GM19239 (cell line): ENCODE results near the gene LRRC2.
"Not testable (repeated sequence)": the region's sequence is repeated elsewhere in the genome, so short reads cannot be mapped to it uniquely, and the experiment has no call there.

Source experiments
- DNase-seq: peaks from one replicate; pipeline ENCODE4 v3.0.0; 2011; ENCODE audit warnings: low spot score; ENCODE audit not compliant: insufficient read length
- FAIRE-seq: peaks from 2 replicates; lab custom pipeline; 2011; peaks lifted over from hg19 to GRCh38; lab: Jason Lieb, UNC

Gene LRRC2

DNA sequence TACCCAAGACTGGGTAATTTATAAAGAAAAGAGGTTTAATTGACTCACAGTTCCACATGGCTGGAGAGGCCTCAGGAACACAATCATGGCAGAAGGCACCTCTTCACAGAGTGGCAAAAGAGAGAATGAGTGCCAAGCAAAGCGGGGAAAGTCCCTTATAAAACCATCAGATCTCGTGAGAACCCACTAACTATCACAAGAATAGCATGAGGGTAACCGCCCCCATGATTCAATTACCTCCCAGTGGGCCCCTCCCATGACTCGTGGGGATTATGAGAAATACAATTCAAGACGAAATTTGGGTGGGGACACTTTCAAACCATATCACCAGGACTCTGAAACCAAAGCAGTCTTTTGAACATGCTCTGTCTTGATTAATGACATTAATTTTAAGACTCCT lies 61.3 kb downstream of the LRRC2 start:
- FAIRE-seq = no peak

DNA sequence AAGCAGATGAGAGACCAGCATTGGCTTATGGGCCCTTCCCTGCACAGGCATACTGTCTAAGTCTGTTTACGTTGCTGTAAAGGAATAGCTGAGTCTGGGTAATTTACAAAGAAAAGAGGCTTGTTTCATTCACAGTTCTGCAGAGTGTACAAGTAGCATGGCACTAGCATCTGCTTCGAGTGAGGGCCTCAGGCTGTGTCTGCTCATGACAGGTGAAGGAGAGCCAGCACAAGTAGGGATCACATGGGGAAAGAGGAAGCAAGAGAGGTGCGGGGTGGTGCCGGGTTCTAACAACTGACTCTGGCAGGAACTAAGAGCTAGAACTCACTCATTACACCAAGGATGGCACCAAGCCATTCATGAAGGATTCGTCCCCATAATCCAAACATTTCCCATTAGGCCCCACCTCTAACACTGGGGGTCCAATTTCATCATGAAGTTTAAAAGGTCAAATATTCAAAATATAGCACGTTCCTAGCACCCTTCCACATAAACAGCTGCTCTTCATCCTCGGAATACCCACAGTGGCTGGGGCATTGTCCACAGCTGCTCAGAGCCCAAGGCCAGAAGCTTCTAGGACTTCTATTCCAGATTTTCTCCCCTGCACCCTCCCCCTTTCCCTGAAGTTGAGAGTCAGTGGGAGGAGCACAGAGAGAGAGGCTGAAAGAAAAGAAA lies 62.8 kb downstream of the LRRC2 start:
- no peak for DNase-seq
- FAIRE-seq = peak; percentile 39

More for the DNA sequence above, 61.3 kb downstream of the LRRC2 start:
- no peak for DNase-seq

DNA sequence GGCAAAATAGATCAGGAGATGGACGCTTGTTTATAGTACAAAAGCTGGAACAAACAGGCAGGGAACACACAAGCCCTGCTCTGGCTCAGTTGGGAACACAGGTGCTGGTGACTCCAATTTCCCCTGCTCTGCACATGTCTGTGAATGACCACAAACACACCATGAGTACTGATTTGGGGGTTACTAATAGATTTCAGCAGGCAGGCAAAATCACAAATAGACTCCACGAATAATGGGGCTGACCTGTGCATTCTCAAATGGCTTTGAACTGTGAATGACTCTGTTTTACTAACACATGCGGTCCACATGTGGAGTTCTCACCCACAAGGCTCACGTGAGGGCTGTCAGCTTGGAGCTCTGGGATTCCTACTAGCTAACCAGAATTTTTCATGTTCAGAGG lies 64.4 kb downstream of the LRRC2 start:
- FAIRE-seq = no peak
- DNase-seq = no peak

DNA sequence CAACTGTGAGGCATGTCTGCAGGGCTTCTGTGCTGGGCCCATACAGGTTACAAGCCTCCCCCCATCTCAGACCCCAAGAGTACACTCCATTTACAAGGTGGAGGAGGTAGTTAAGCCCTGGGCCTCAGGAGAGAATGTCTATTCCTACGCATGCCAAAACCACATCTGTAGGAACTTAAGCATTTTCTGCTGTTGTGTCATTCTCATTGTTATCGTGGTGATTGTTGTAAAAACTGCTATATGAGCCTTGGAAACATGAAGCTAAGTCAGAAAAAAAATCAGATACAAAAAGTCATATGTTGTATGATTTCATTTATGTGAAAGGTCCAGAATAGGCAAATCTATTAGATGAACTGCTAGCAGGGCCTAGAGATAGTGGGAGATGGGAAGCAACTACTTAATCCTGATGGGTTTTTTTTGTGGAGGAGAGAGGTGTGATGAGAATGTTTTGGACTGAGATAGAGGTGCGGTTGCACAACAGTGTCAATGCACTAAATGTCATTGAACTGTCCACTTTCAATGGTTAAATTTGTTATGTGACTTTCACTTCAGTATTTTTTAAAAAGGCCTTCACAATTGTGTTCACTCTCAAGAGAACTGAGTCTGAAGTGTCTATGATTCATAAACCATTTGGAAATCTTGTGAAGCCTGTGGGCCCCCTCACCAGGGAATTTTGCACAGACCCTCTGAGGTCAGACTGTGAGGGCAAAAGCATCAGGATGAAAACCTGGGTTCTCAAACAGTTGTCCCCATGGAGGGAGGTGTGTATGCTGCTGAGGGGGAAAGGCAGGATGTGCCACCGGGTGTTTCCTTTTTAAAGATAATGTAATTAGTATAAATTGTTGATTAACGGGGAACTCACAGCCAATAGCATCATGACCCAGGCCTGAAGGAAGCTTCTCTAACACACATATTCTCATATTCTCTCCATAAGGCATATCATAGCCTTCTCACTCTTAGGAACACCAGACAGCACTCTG lies 65.2 kb downstream of the LRRC2 start:
- peak; percentile 89 for FAIRE-seq
- no peak for DNase-seq

DNA sequence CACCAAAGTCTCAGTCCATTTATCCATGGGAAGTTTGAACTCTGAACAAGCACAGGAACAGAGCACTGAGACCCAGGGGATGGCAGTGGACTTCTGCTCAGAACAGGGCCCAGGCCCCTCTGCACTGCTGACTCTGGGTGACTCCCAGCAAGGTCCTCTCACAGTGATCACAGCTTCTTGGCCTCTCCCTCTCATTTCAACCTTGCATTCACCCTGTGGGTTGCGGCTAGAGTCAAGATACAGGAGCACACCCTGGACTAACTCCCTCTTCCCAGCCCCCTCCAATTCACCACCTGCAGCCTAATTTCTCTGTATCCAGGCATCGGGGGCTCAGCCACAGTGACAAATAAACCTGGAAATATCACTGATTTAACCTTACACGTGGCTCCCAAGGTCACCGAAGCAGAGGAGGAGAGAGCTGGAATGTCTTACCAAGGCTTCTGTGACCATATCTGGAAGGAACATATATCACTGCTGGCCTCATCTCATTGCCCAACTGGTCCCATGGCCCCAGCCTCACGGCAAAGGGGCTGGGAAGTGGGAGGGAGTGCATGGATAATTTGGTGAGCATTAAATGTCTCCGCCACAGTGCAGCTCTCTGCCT lies 67.1 kb downstream of the LRRC2 start:
- DNase-seq = no peak

DNA sequence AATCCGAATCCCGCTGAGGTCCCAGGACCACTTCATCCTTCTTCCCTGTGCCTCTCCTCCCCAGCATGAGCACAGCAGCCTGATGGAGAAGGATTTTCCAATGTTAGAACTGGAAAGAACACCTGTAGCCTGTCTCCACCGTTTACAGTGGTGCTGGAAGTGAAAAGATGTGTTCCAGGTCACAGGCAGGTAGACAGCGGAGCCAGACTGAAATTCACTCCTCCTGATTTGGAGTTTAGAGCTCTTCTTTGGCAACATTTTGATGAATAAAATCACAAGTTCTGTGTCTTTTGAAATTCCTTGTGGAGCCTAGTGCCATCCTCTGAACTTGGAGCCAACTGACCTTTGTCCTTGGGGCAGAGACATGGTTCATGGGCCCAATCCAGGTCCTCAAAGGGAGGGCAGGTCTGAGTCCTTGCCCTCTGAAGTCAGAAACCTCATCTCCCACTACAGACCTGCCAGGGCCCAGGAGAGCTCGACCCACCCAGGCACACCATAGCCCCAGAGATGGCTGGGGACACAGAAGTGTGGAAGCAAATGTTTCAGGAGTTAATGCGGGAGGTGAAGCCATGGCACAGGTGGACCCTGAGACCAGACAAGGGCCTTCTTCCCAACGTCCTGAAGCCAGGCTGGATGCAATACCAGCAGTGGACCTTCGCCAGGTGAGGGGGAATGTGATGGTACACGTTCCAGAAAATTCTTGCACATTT lies 68.4 kb downstream of the LRRC2 start, which contains the start of gene RTP3:
RTP3 (plus strand) TSS at position 421 of the 710 bp plus-strand sequence; CDS start at position 508, 87 bp downstream.
- FAIRE-seq = no peak
- DNase-seq = no peak

More for the DNA sequence above, 67.1 kb downstream of the LRRC2 start:
- no peak for FAIRE-seq

DNA sequence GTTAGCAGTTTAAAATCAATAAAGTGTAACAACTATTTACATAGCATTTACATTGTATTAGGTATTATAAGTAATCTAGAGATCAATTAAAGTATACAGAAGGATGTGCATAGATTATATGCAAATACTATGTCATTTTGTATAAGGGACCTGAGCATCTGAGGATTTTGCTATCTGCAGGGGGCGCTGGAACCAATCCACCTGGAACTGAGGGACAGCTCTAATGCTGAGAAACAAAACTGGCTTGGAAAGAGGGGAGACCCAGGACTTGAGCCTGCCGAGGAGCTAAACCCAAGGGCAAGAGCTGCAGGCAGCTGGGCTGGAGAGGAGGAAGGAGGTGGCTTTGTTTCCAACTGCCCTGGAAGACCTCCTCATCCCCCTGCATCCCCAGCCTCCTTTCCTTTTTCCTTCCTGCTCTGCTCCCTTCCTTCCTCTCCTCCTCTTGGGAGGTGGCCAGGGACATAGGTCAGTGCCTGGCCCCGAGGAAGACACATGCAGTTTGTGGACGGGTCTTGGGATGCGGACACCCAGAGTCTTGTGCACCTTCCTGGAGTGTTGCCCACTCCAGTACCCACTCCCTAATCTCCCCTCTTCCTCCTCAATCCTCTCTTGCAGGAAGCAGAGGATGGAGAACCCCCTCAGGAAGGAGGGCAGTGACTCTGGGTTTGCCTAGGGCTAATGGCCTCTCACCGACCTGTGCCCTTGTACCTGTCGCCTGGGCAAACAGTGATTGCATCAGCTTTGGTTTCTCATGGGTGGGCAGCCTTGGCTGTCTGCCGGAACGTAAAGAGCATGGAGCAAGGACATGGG lies 69.2 kb downstream of the LRRC2 start:
- DNase-seq (peak; percentile 54), FAIRE-seq (peak; percentile 53)

DNA sequence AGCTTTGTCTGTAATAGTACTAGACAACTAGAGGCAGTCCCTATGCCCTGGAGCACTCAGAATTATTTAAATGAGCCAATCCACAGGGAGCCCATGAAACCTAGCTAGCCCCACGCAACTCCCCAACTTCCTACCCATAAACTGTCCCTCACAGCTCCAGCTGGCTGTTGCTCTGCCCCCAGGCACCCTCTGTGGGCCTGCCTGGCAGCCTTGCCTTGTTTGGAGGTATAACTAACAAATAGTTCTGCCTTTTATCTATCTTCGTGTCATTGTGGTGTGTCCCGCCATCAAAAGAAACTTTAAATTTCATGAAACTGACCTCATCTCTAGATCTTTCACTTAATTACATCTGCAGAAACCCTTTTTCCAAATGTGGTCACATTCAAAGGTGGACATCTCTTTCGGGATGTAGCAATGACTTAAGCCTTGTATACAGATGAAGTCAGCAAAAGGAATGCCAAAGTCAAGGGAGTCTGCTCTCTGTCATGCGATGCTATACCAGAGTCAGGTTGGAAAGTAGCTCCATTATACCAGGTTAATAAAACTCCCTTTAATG lies 70.1 kb downstream of the LRRC2 start:
- DNase-seq = no peak
- FAIRE-seq = peak; percentile 60

DNA sequence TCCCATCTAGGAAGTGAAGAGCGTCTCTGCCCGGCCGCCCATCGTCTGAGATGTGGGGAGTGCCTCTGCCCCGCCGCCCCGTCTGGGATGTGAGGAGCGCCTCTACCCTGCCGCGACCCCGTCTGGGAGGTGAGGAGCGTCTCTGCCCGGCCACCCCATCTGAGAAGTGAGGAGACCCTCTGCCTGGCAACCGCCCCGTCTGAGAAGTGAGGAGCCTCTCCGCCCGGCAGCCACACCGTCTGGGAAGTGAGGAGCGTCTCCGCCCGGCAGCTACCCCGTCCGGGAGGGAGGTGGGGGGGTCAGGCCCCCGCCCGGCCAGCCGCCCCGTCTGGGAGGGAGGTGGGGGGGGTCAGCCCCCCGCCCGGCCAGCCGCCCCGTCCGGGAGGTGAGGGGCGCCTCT lies 71.6 kb downstream of the LRRC2 start:
- not testable (repeated sequence) for DNase-seq, FAIRE-seq

DNA sequence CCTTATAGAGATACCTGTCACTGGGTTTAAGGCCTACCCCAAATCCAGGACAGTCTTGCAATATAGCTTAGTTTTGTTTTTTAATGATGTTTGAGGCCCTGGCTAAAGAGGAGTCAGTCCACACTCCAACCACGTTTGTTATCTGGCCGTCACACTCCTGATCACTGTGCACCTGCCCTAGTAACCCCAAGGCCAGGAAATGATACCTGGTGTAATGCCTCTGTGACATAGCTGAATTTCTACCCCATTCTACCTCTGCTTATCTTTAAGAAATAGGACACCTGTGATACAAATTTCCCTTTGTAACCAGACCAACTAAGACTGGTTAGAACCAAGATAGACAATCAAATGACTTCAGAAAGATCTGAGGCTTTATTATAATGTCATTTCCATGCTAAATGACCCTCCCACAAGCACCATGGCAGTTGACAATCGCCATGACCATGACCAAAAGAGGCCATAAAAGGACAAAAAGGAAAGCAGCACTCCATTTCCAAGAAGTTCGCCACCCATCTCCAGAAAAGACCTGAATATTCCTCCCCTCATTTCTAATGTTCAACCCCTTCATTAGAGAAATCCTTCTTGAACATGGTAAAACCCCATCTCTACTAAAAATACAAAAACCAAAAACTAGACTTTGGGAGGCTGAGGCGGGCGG lies 73.1 kb downstream of the LRRC2 start:
- FAIRE-seq = peak; percentile 57
- DNase-seq = no peak

DNA sequence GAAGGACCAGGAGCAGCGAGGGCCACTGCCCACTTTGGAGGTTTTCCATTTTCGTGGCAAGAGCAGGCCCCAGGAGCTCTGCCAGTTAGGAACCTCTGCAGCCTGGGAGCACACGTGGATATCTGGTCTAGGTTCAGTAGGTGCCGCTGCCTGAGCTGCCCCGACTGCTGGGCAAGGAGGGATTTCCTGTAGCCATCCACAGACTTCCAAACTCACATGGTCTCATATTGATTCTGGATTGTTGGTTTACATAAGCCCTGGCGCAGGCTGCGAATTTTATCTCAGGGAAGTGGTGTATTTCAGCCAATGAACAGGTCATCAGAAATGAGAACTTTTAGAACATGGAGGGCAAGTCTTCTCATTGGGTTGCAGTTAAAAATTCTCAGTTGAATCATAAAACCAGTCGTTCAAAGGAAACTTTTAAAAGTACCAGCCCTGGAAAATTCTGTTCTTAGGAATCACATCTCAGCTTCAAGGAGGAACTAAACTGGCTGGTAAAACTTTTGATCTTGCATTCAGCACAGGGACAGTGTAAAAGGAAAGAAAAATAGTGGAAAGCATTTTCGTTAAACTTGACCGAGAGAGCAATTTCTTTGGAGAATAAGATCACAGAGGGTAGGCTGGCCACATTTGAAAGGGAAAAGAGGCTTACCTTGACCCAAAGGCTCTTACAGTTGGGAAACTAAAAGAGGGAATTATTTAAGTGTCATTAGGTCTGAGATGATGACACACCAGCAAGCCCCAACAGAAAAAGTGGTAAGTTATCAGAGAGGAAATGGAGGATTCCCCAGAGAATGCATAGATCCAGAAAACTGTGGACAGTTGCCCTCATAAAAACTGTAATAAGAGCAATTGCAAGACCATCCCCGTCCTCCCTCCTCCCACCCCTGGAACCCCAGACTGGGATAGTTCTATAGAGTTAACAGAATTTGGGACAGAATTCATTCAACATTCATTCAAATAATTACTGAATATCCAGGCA lies 74.7 kb downstream of the LRRC2 start:
- FAIRE-seq = no peak
- DNase-seq = no peak

DNA sequence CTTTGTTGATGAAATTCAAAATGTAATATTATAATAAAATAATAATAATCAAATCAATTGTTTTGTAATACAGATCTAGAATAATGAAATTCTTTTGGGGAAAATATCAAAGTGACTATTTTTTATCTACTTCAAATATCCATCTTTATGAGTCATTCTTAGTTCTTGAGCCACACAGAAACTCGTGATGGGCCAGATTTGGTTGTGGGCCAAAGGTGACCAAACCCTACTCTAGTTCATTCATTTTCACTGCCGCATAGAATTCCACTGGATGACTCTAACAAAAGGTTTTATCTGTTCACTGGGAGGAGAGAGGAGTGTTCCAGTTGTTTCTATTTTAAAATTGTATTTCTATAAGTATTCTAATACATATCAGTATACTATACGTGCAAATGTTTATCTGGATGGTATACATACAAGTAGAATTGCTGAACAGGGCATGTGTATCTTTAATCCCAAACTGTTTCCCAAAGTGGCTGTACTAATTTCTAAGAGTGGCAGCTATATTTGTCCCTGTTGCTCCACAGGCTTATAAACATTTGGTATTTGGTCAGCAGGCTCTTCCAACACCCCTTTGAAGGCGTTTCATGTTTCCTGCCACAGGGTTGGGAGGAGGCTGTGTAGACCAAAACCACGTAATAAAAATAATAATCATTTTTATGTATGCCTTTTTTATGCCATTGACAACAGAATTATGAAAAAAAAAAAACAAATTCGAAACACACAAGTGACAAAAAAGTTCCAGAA lies 75.6 kb downstream of the LRRC2 start:
- no peak for DNase-seq
- no peak for FAIRE-seq

DNA sequence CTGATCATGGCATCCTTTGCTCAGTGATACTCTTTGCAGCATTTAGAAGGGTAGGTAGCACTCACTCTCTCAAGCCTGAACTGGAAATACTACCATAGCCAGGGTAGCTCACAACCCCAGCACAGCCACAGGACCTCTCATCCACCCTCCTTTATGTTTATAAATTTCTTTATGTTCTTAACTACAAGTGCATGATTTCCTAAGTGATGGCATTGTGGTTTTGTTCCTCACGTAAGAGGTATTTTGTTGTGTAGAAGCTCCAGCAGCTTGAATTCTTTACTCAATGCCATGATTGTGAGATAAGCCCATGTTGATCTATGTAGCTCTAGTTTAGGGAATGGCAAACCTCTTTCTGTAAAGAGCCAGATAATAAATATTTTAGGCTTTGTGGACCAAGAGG lies 76.2 kb downstream of the LRRC2 start:
- FAIRE-seq = peak; percentile 64
- DNase-seq = no peak

DNA sequence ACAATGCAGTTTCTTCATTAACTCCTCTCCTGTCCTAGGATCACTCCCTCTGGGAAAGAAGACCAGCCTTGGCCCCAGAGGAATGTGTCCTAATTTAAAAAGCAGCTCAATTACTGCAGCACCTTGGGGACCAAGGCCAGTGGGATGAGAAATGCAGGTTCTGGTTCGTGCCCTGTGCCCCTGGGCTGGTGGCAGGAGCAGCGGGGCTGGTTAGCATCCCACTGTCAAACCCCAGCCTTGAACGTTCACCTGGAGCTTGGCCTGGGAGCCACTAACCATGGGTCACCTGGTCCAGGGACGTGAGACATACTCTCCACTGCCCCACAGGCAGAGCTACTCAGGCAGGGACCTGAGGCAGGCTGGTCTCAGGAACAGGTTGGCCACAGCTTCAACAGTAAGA lies 76.7 kb downstream of the LRRC2 start:
- no peak for DNase-seq
- FAIRE-seq = no peak

DNA sequence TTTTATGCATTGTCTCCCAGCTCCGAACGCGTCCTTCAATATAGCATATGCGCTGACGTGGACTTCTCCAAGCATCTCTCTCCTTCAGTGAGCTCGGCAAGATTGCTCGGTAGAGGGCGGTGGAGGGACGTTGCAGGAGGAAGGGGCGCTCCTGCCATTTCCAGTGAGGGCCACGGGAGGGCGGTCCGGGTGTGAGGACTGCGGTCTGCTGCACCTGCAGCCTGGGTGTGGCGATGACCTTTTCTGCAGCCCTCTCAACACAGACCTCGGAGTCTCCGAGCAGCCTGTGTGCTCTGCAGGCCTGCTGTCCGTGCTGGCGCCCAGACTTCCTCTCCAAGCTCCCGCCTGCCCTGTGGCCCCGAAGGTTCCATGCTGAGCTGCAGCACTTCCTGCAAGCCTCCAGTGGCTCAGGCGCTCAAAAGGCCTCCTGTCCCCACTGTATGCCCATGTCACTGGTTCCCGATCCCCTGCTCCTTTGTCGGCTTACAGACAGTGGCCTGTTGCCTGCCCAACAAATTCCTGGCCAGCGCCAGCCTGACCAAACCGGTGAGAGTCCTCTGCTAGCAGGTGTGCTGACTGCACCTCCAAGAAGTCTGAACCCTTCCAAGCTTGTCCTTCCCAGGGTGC lies 77.3 kb downstream of the LRRC2 start:
- DNase-seq (peak; percentile 97), FAIRE-seq (peak; percentile 99)

DNA sequence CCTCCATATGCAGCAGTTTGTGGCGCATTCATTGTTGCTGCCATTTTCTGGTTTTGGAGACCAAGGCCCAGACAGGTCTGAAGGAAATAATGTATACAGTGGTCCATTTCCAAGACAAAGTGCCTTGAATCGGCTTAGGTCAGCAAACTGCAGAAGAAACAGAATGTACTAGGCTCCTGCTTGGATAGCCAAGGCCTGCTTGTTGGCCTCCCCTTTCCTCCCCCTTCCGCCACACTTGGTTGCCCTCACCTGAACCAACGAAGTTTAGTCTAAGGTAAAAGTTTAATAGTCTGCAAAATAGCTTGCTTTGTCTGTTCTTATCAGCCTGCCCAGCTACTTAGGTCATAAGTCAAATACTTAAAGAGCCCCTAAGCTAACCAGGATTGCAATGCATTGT lies 80.3 kb downstream of the LRRC2 start:
- no peak for FAIRE-seq
- DNase-seq = no peak
